NB4 (cell line): ENCODE results near the gene SMPD3.

Source experiments
- CTCF ChIP-seq: IDR thresholded peaks from one replicate; pipeline ENCODE4 v1.5.1; 2012; ENCODE audit warnings: low read depth, low read length
- MYC ChIP-seq: IDR thresholded peaks from 2 replicates; pipeline ENCODE4 v1.6.1; 2011; ENCODE audit warnings: low read depth, low read length
- POLR2A ChIP-seq: IDR thresholded peaks from 2 replicates; pipeline ENCODE4 v1.6.1; 2011; ENCODE audit warnings: mild to moderate bottlenecking; ENCODE audit not compliant: insufficient read length; ENCODE audit errors: extremely low read depth

- no peak for TF ChIP-seq MYC
- no peak for TF ChIP-seq CTCF
- no peak for TF ChIP-seq POLR2A
These were observed 62.9 kb downstream of the SMPD3 start for GRCh38 chr16:68385371-68385770.
